Endothelial cell of hepatic sinusoid (primary cell): ENCODE data around the gene ZFYVE9.
"Not testable (repeated sequence)": the region's sequence is repeated elsewhere in the genome, so short reads cannot be mapped to it uniquely, and the experiment has no call there.

ENCODE experiments used
- in situ Hi-C: cut with HindIII; loops from 2 replicates; pipeline ENCODE4 v1.10.0; 2017; ENCODE audit warnings: low sequenced_read_pairs

The ZFYVE9 gene

GRCh38 chr1:52190500-52191252 is 48.8 kb downstream of the ZFYVE9 start:
- in situ Hi-C loops = no loop called here

- in situ Hi-C loops = no loop called here
Measured at GRCh38 chr1:52191395-52191965, 49.6 kb downstream of the ZFYVE9 start.

GRCh38 chr1:52192024-52192423 is 50.1 kb downstream of the ZFYVE9 start:
- in situ Hi-C loops = no loop called here

GRCh38 chr1:52192436-52192835 is 50.5 kb downstream of the ZFYVE9 start:
- in situ Hi-C loops = no loop called here

GRCh38 chr1:52193985-52194384 is 52.1 kb downstream of the ZFYVE9 start:
- in situ Hi-C loops = no loop called here

- in situ Hi-C loops = no loop called here
Measured at GRCh38 chr1:52195161-52195560, 53.3 kb downstream of the ZFYVE9 start.

- in situ Hi-C loops = no loop called here
Measured at GRCh38 chr1:52203935-52204625, 62.2 kb downstream of the ZFYVE9 start.

- in situ Hi-C loops = no loop called here
Measured at GRCh38 chr1:52204696-52205095, 62.8 kb downstream of the ZFYVE9 start.

GRCh38 chr1:52206686-52207085 is 64.8 kb downstream of the ZFYVE9 start:
- in situ Hi-C loops = not testable (repeated sequence)

GRCh38 chr1:52209429-52209828 is 67.5 kb downstream of the ZFYVE9 start:
- in situ Hi-C loops = no loop called here

GRCh38 chr1:52210044-52210443 is 68.2 kb downstream of the ZFYVE9 start:
- in situ Hi-C loops = no loop called here

- in situ Hi-C loops = no loop called here
Measured at GRCh38 chr1:52216907-52217458, 75.1 kb downstream of the ZFYVE9 start.

- in situ Hi-C loops = no loop called here
Measured at GRCh38 chr1:52225174-52225573, 83.3 kb downstream of the ZFYVE9 start.

- in situ Hi-C loops = no loop called here
Measured at GRCh38 chr1:52229494-52229893, 87.6 kb downstream of the ZFYVE9 start.

- in situ Hi-C loops = no loop called here
Measured at GRCh38 chr1:52233463-52233862, 91.6 kb downstream of the ZFYVE9 start.

GRCh38 chr1:52234014-52234413 is 92.1 kb downstream of the ZFYVE9 start:
- in situ Hi-C loops = no loop called here

- in situ Hi-C loops = no loop called here
Measured at GRCh38 chr1:52234708-52235107, 92.8 kb downstream of the ZFYVE9 start.

GRCh38 chr1:52235646-52236045 is 93.8 kb downstream of the ZFYVE9 start:
- in situ Hi-C loops = no loop called here

- in situ Hi-C loops = no loop called here
Measured at GRCh38 chr1:52237430-52237829, 95.5 kb downstream of the ZFYVE9 start.

- in situ Hi-C loops = no loop called here
Measured at GRCh38 chr1:52238474-52238873, 96.6 kb downstream of the ZFYVE9 start.

- in situ Hi-C loops = no loop called here
Measured at GRCh38 chr1:52238887-52239707, 97.2 kb downstream of the ZFYVE9 start.
